Right lobe of liver (tissue), 4 donors: Measurements from ENCODE around the gene NUDT4.

Experiments
- CTCF ChIP-seq, 4 donors: fragments of 200-600 bp in 3 of 4; fragments of 450-650 bp in 1 of 4; IDR thresholded peaks; one replicate each; pipeline versions ENCODE4 v1.5.1 to v1.8.0; 2016 to 2022; ENCODE audit warnings: antibody characterized with exemption in 4 of 4, mild to moderate bottlenecking in 2 of 4
- POLR2A ChIP-seq: fragments of 450-650 bp; IDR thresholded peaks from one replicate; pipeline ENCODE4 v1.6.1; 2017; ENCODE audit warnings: antibody characterized with exemption, mild to moderate bottlenecking
- donor health status: DM: no; HTN: no; CAD: no.
- donor health status: DM: no; HTN: no; CAD: no.
- donor health status: DM: no; HTN: yes; CAD: no.

DNA sequence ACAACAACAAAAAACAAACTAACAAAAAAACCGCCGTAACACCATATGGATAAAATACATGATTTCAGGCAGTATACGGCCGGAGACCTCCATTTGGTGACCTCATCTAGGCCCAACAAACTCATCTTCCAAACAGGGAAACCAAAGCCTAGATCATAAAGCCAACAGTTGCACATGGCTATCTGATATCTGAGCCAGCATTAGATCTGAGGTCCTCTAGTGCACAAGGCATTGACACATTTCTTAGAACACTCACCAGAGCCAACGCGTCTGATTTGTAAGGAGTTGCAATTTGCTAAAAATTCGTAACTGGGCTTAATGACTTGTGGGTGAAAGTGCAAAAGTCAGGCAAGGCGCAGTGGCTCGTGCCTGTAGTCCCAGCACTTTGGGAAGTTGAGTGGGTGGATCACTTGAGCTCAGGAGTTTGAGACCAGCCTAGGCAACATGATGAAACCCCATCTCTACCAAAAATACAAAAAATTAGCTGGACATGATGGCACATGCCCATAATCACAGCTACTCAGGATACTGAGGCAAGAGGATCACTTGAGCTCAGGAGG lies 42.0 kb upstream of the NUDT4 start:
- TF ChIP-seq CTCF (IDR thresholded peaks at IDR 0.05) (no peak), POLR2A (no peak)
